HG02970 (cell line): ENCODE results near the gene SBNO2.
"Not testable (repeated sequence)": the region's sequence is repeated elsewhere in the genome, so short reads cannot be mapped to it uniquely, and the experiment has no call there.

ENCODE experiments used
- ATAC-seq: cut with Tn5 transposase; IDR thresholded peaks from one replicate; pipeline ENCODE4 v1.9.1; 2021; ENCODE audit warnings: mild to moderate bottlenecking, moderate library complexity, moderate number of reproducible peaks; ENCODE audit not compliant: unreplicated experiment, low FRiP score

Gene SBNO2

DNA sequence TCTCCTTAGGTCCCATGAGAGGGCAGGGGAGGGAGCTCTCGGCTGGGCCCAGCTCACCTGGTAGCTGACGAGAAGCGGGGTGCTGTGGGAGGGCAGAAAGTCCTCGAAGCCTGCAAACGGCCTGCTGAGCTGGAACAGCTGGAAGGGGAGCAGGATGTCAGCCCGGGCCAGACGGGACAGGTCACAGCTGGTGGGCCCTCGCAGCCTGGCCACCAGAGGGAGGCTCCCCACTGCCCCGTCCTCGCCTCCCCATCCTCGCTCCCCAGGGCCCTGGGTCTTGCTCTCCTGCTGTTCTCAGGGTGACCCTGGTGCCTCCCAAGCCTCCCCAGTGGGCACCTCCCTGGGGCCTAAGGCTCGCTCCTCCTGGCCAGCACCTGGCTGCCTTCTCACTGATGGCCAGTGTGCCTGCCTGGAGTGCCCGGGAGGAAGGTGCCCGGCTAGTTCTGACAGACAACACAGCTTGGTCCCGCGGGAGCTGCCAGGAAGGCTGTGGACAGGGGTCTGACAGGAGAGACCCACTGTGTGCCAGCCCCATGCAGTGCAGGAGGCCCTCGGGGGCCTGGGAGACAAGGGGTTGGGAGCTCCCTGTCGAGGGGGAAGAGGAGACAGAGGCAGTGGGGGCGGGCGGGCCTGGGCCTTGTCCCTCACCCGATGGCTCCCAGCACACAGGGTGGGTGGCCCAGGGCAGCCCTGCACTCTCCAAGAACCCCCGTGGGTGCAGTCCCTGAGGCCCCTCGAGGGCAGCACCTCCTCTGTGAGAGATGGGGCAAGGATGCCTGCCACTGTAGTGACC is 50.0 kb downstream of the SBNO2 start:
- ATAC-seq = no peak

DNA sequence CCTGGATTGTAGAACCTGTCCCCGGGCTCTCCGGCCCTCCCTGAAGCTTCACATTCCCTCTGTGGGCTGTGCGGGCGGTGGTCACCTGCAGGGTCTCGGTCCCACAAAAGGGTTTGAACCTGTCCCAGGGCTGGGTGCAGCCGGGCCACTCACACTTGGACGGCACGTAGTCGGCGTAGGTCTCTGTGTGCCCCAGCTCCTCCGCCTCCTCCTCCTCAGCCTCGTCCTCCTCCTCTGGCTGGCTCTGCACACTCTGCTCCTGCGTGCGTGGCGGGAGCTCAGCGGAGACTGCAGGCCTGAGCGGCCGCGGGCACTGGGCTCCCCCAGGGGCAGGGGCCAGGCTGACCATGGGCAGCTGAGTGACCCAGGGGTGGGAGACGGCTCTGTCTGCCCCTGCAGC is 50.7 kb downstream of the SBNO2 start:
- ATAC-seq = no peak

DNA sequence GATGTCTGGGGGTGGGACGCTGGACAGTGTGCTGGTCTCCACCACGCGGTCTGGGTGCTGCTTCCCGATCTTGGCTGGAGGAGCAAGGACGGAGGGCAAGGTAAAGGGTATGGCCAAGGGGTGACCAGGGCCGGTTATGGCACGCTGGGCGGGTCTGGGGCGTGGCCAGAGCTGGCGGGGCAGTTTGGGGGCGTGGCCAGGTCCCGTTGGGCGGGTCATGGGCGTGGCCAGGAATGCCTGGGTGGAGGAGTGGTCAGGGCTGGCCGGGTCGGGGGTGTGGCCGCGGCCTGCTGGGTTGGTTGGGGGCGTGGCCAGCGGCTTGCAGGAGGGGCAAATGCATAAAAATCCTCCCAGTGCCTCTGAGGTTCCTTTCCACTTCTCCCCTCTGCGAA is 51.1 kb downstream of the SBNO2 start:
- ATAC-seq = no peak

DNA sequence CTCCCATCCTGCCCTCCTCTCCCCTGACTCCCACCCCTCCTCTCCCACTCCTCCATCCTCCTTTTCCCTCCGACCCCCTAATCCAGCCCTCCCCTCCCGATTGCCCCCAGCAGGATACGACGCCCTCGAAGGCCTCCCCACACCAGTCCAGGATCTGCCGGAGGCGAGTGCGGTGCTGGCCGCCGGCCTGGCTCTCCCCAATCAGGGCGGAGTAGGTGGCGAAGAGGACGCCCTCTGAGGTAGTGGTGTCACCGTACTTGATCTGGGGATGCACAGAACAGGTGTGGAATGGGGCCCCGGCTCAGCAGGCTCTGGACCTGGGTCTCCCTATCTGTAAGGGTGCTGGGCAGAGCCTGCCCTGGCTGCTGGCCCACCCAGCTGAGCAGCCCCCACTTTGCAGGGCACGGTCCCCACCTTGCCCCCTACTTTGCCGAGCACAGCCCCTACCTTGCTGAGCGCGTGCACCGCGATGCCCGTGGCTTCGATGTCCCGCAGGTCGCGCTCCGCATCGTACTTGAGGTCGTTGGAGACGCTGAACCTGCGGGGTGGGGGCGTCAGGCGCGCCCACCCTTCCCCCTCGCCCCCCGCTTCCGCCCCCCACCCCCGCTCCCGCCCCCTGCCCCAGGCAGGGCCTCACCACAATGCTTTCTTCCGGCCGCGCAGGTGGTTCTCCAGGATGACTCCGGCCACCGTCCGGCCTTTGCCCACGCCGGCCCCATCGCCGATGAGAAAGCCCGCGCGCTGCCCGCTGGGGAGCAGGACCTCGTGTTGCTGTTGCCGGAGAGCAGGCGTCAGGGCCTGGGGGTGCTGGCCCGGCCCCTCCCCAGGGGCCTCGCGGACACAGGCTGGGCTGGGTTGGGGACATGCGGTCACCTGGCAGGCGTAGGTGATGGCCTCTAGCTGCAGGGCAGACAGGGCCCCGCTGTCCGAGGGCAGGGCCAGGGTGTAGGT is 51.8 kb downstream of the SBNO2 start:
- no peak for ATAC-seq

DNA sequence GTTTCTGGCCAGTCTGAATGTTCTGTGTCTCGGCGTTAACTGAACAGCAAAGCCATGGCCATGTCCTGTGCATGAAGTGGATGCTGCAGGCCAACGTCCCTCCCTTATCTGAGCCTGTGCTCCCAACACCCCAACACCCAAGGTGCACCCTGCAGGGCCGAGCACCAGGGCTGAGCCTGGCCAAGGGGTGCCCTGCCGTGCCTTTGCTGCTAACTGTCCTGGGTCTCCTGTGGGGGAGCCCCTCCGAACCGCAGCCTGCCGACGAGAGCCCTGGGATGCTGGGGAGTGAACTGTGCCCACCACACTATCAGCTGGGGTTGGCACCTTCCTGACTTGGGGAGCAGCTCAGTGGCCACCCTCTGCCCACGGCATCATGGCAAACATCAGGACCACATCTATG is 52.7 kb downstream of the SBNO2 start:
- ATAC-seq = no peak

DNA sequence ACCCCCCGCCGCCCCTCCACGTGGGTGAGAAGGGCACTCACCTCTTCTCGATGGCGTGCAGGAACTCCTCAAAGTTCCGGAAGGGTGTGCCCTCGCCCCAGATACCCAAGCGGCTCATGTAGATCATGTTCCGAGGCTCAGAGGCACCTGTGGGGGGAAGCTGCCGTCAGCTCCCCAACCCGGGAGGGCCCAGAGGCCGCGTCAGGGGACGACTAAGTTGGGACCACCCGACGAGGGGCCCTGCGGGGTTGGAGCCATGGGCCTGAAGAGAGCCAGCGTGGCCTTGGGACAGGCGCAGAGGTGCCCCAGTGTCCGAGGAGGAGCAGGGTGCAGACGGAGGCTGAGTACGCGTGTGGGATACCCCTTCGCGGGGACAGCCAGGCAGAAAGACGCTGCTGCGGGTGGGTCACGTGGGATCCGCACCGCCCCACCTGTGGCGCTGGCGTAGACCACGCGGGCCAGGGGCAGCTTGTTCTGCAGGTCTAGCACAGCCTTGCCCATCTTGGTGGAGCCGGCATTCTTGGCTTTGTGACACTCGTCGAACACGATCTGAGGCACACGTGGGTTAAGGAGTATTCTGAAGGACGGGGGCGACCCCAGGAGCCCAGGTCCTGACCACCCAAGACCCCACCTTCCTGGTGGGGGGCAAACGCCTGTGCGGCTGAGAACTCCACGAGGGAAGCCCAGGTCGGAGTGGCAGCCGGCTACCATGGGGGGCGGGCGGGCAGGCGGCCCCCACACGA is 54.4 kb downstream of the SBNO2 start:
- no peak for ATAC-seq

DNA sequence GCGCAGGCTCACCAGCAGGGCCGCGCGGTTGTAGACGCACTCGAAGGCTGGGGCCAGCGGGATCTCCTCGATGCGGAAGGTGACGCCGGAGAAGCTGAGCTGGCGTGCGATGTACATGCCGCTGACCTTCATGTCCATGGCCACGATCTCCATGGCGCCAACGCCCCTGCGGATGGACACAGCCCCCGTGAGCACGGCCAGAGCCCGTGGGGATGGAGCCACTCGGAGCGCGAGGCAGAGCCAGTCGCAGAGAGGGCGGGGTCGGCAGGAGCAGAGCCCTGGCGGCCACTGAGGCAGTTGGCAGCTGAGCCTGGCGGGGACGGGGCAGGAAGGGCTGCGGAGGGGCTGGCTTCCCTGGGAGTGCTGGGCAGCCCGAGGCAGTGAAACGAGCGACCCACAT is 55.1 kb downstream of the SBNO2 start:
- ATAC-seq = no peak

DNA sequence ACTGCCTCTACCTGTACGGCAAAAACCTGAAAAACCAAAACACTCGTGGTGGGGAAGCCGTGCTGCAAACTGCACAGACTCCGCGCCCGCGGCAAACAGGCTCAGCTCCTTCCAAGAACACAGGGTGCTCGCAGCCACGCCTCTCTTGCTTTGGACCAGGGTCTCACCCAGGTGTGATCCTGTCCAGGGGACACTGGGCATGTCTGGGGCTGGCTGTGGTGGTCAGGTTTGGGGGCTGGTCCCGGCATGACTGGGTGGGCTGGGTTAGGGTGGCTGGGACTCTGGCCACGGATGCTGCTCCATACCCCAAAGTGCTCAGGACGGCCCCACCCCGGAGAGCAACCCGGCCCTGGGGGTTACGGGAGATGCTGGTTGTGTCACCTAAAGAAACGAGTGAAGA is 56.4 kb downstream of the SBNO2 start:
- no peak for ATAC-seq

DNA sequence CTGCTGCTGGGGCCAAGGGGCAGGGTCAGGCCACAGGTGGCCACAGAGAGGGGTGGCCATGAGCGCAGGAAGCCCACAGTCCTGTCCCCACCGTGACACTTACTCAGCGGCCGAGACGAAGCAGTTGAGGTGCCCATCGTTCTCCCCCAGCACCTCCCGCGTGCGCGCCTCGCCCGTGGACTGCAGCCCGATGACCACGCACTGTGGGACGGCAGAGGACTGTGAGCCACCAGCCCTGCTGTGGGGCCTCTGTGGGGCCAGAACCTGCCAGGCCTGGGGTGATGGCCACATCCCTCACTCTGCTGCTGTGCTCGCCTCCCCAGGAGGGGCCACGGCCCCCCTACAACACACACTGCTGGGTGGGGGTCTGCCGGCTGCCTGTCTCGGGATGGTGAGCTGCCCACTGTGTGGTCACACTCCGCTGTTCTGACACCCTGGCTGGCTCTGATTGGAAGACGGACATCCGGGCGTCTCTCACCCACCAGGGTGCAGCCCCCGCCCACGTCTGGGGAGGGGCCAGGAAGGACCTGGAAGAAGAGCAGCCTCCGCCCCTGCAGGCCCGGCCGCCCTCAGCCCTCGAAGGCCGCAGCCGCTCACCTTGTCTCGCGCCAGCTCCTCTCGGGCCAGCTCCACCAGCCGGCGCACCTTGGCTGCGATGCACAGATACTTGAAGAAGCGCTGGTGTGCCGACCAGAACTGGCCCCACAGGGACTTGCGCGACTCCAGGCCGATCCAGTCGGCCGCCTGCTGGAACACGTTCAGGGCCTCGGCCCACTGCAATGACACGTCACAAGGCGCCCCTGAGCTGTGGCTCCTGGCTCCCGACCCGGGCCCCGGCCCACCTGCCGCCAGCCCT is 57.1 kb downstream of the SBNO2 start:
- no peak for ATAC-seq

DNA sequence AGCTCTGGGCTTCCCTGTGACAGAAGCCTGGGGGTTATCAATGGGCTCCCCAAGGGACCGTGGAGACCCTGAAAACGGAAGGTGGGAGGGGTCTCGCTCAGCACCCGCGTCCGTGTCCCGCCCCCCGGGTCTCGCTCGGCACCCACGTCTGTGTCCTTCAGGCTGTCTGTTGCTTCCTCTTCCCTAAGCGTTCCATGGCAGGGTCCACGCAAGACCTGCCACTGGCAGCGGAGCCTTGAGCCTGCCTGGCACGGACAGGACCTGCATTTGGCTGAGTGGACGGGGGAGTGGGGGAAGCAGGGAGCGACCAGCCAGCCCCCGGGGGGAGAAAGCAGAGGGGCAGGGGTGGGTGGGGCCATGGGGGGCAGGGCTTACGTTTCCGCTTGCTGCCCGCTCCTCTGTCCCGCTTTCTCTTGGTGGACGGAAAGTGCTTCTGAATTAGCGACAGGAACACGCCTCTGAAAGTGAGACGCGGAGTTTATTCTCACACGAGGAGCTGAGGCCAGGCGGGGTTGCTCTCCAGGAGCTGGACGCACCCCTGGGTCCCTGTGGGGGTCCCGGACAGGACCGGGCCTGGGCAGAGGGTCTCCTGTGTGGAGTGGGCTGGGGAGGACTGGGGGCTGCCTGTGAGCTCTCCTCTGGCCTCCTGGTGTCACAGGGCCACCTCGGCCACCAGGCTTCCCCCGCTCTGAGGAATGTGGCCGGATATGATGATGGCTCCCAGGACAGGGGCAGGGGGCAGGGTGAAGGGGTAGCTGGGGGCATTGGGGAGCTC is 58.2 kb downstream of the SBNO2 start:
- ATAC-seq = no peak

DNA sequence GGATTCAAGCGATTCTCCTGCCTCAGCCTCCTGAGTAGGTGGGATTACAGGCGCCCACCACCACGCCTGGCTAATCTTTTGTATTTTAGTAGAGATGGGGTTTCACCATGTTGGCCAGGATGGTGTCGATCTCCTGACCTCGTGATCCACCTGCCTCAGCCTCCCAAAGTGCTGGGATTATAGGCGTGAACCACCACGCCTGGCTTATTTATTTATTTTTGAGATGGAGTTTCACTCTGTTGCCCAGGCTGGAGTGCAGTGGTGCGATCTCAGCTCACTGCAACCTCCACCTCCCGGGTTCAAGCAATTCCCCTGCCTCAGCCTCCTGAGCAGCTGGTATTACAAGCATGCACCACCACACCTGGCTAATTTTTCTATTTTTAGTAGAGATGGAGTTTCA is 59.3 kb downstream of the SBNO2 start:
- ATAC-seq = not testable (repeated sequence)

DNA sequence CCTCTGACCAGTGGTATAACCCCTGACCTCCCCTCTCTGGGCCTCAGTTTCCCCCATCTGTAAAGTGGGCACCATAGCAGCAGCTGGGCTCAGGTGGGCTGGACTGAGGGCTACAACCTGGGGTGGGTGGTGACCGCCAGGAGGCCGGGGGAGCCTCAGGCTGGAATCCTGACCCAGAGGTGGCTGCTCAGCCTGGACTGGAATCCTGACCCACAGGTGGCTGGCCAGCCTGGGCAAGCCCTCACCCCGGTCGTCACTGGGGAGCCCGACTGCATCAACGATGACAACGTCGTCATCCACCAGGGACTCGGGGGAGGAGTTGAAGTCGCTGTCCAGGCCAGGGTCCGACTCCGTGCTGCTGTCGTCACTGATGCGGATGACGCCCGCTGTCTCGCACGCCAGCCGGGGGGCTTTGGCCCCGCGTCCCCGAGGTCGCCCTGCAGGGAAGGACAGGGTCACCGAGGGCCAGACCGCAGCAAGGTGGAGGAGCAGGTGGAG is 60.0 kb downstream of the SBNO2 start:
- no peak for ATAC-seq

DNA sequence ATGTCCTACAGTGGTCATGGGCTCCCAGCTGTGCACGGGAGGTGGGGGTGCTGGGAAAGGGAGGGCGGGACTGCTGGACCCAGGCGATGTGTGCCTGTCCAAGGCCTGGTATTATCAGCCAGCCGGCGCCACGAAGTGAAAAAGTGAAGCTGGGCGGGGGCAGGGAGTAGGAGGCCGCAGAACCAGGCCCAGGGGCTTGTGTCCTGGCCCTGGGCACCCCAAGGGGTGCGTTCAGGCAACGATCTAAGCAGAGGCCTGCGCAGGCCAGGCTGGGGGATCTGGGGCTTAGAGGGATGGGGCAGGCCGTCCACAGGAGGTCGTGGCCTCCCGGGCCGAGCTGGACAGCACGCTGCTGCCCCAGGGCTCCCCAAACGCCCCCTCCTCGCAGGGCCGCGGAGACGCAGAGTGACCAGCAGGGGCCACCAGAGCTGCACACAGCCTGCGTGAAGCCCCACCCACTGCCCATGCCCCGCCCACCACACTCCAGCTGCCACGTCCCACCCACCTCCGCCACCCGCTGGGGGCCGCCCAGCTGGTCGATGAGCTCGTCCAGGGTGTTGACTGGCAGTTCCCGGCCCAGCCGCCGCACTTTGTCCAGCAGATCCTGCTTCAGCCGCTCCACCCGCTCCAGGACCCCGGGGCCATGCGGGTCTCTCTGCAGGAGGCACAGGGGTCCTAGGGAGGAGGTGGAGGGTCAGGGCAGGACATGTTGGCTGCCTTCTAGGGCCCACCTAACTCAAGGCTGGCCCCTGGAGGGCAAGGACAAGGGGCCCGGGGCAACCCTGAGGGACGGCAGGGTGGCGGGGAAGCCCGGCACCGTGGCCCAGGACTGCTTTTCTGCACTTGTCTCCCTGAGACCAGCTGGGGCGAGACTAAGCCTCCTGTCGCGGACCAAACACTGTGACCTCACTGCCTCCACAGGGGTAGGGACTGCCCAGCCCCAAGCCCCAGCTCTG is 60.8 kb downstream of the SBNO2 start:
- ATAC-seq = no peak

DNA sequence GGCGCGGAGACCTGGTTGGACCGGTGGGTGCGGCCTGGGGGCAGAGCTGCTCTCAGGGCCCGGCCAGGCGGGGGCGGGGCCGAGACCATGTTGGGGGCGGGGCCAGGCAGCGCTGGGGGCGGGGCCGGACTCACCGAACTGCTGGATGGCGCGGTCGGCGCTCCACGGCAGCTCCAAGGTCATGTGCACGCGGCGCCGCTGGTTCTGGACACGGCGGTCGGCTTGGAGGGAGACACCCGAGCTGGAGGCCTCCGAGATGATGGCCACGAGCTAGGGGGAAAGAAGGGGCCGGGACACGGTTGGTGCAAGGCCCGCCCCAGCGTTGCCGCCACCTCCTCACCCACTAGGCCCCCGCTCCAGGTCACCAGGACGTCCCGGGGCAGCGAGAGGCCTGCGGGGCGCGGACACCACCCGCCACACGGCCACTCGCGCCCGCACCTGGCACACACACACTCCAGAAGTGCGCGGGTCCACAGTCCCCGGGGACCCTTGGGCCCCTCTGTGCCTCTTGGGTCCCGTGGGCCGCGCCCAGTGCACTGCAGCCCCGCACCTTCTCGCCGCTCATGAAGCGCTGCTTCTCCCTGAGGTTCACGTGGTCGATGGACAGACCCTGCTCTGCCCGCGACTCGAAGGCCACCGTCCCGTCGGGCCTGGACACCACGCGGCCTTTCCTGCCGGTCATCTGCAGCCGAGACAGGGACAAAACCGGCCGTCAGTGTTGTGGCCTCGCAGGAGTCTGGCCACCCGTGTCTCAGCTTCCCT is 61.6 kb downstream of the SBNO2 start:
- ATAC-seq = no peak

DNA sequence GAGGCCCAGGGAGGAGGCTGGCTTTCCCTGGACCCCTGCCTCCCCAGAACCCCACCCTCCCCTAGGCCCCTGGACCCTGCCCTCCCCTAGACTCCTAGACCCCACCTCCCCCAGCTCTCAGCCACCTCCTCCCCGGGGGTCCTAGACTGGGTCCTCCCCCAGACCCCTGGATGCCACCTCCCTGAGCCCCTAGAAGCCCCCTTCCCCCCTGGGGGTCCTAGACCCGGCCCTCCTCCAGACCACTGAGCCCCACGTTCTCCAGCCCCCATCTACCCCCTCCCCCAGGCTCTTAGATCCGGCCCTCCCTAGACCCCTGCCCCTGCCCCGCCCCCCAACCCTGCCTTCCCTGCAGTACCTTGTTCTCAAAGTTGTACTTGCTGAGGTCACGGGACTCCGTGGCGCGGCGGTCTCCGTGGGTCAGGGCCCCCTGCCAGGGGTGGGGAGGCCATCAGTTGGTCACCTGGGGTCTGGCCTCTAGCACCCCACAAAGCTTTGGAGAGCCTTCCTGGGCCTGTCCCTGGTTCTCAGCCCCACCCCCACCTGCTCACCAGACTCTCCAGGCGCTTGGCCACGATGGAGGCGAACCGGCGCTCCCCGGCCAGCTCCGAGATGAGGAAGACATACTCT is 62.3 kb downstream of the SBNO2 start:
- no peak for ATAC-seq

DNA sequence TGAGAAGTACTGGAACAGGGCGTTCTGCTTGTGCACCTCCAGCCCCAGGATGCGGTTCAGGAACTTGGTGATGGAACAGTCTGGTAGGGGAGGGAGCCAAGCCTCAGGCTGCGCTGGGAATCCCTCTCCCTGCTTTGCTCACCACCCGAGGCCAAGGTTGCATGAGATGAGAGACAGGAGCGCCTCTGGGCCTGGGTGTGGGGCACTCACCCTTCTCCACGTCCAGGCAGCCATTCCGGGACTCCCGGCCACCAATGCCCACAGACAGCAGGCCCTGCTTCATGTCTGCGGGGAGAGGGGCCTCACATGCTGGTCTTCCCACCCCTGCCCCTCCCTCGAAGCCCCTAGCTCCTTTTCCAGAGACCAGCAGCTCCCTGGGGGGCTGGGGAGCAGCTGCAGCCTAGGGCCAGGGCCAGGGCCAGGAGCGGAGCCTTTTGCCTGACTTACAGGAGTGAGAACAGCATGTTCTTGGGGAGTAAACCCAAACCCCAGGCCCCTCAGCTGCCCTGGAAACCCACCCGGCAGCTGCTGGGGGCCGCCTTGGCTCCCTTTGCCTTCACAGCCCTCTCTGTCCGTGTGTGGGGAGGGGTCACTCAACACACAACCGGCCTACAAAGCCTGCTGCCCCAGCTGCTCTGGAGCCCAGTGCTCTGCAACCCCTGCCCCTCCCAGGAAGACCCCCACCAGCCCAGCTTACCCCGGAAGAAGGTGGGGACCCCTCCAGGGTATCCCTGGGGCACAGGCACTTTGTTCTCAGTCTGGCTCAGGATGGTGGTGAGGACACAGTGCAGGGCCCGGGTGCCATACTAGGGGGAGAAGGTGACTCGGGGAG is 63.0 kb downstream of the SBNO2 start:
- ATAC-seq = no peak
